ENCODE data around the gene ANKRD28.

ANKRD28 gene

DNA sequence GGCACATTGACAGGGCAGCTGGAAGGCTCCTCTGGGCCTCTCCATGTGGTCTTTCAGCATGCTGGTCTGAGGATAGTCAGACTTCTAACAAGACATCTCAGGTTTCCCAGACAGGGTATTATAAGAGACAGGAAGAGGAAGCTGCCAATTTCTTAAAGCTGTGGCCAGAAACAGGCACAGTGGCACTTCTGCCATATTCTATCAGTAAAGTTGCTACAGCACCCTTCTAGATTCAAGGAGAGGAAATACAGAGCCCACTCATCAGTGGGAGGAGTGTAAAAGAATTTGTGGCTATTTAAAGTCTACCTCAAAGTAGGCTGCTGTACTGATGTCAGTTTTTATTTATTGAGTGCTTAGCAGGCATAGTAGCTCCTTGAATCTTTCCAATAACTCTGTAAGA, 140.8 kb downstream of the ANKRD28 start:
- Mint-ChIP-seq H3K9me3 (peaks cover 14% of the 10 kb centered on the region), H3K36me3 (peaks cover 6% of the 10 kb centered on the region), H3K27ac (no peak overlapping the region), H3K4me3 (no peak overlapping the region), H3K4me1 (no peaks in the 10 kb centered on the region)
- DNase-seq (ENCODE audit: low spot score in 2 of 2) (no peak), ATAC-seq (no peak)

DNA sequence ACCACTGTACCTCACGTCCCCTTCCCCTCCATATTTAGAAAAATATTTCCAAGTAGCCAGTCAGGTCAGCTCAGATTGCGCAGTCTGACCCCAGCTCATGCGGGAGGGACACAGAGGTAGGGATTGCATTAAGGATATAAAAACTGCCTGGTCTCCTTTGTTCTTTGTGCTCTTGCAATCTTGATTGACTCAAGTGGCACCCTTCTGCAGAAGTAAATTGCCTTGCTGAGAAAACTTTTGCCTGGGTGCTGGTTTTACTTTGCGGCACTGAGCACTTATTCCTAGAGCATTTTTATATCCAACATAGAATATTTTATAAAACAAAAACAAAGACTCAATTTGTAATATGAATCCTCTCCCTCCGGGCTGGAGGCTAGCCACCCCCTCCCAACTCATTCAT, 141.4 kb downstream of the ANKRD28 start:
- no peak overlapping the region for H3K27ac Mint-ChIP-seq
- H3K4me1 Mint-ChIP-seq, result peaks cover 3% of the 10 kb centered on the region
- no peak for ATAC-seq
- H3K4me3 Mint-ChIP-seq, result no peak overlapping the region
- H3K9me3 Mint-ChIP-seq, result peaks cover 14% of the 10 kb centered on the region
- H3K36me3 Mint-ChIP-seq, result peaks cover 6% of the 10 kb centered on the region
- no peak for DNase-seq (ENCODE audit: low spot score in 2 of 2)

GRCh38 chr3:15654891-15655290, 142.9 kb downstream of the ANKRD28 start:
- ATAC-seq (no peak), DNase-seq (ENCODE audit: low spot score in 2 of 2) (no peak)
- H3K4me3 Mint-ChIP-seq, result no peak overlapping the region
- H3K36me3 Mint-ChIP-seq, result peaks cover 6% of the 10 kb centered on the region
- H3K4me1 Mint-ChIP-seq, result peaks cover 13% of the 10 kb centered on the region
- H3K27ac Mint-ChIP-seq, result no peak overlapping the region
- peaks cover 14% of the 10 kb centered on the region for H3K9me3 Mint-ChIP-seq

DNA sequence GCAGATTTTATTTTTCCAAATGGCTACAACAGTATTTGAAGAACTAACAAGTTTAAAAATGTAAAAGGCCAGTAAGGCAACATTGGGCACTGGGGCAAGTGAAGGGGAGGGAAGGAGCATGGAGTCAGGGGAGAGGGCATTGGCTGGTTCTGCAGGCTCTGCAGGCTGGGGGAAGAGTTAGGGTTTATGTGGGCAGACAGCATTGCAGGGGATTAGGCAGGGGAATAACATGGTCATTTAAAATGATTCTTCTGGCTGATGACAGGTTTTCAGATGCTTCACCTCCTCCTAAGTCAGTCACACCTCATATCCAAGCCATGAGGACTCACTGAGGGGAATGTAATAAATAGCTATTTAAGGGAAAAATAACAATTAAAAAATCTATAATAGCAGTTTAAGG, 143.7 kb downstream of the ANKRD28 start:
- Mint-ChIP-seq H3K9me3 (peaks cover 14% of the 10 kb centered on the region), H3K4me3 (no peak overlapping the region), H3K36me3 (peaks cover 6% of the 10 kb centered on the region), H3K27ac (no peak overlapping the region), H3K4me1 (peaks cover 20% of the 10 kb centered on the region)
- ATAC-seq (no peak), DNase-seq (ENCODE audit: low spot score in 2 of 2) (no peak)

- no peak overlapping the region for H3K4me3 Mint-ChIP-seq
- H3K9me3 Mint-ChIP-seq, result peaks cover 12% of the 10 kb centered on the region
- ATAC-seq (no peak), DNase-seq (ENCODE audit: low spot score in 2 of 2) (no peak)
- H3K4me1 Mint-ChIP-seq, result peaks cover 28% of the 10 kb centered on the region
- peaks cover 6% of the 10 kb centered on the region for H3K36me3 Mint-ChIP-seq
- H3K27ac Mint-ChIP-seq, result no peak overlapping the region
These were observed 144.5 kb downstream of the ANKRD28 start for GRCh38 chr3:15653321-15653720.

DNA sequence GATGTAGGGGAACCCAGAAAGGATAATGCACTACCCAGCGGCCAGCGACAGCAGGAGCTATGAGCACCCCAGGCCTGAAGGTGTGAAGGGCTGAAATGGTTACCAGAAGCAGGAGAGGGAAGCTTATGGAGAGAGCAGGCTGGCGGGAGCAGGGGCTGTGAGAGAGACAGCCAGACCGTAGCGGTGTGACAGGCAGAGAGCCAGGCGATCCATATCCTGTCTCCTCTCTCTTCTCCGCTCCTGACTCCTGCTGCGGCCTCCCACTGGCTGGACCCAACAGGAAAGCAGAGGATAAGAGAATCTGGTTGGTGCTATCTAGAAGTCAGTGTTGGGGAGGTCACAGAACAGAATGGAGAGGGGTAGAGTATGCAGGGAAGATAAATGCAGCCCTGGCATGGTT, 146.4 kb downstream of the ANKRD28 start:
- ATAC-seq, result no peak
- no peak for DNase-seq (ENCODE audit: low spot score in 2 of 2)
- H3K4me1 Mint-ChIP-seq, result peaks cover 47% of the 10 kb centered on the region
- H3K36me3 Mint-ChIP-seq, result peaks cover 17% of the 10 kb centered on the region
- H3K27ac Mint-ChIP-seq, result no peak overlapping the region
- peaks cover 5% of the 10 kb centered on the region for H3K9me3 Mint-ChIP-seq
- H3K4me3 Mint-ChIP-seq, result no peak overlapping the region

- Mint-ChIP-seq H3K4me1 (peaks cover 61% of the 10 kb centered on the region), H3K4me3 (no peak overlapping the region), H3K9me3 (no peaks in the 10 kb centered on the region), H3K36me3 (peaks cover 11% of the 10 kb centered on the region), H3K27ac (no peak overlapping the region)
- no peak for ATAC-seq
- DNase-seq (ENCODE audit: low spot score in 2 of 2), result no peak
These were observed 147.9 kb downstream of the ANKRD28 start for GRCh38 chr3:15649858-15650257.

GRCh38 chr3:15649341-15649740, 148.4 kb downstream of the ANKRD28 start:
- H3K4me1 Mint-ChIP-seq, result peaks cover 61% of the 10 kb centered on the region
- peaks cover 11% of the 10 kb centered on the region for H3K36me3 Mint-ChIP-seq
- no peak for DNase-seq (ENCODE audit: low spot score in 2 of 2)
- no peak for ATAC-seq
- H3K4me3 Mint-ChIP-seq, result no peak overlapping the region
- no peak overlapping the region for H3K27ac Mint-ChIP-seq
- H3K9me3 Mint-ChIP-seq, result no peaks in the 10 kb centered on the region

DNA sequence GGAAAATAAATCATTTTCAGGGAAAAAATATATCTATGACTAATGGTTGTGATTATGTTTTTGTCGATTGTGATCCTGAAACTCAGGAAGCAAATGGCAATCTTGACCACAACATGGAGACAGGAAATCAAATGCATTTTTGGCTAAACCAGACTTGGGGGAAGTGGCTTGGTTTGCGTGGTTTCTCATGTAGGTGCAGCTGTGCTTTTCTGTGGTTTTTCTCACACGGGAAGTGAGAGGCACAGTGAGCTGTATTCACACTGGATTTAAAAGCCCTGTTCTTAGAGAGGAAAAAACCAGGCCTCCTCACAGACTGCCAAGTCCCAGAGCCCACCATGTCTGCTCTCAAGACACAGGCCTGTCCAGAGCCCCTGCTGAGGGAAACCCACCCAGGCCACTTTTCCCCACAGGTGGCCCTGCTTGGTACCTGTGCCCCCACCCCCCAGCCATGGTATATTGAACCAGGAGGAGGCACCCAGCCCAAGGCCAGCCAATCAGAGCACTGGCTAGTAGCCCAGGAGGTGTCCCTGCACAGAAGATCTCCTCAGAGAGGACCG, 150.1 kb downstream of the ANKRD28 start:
- Mint-ChIP-seq H3K27ac (peak overlapping the region; percentile 85), H3K4me3 (peak overlapping the region; percentile 63), H3K36me3 (peaks cover 19% of the 10 kb centered on the region), H3K4me1 (peaks cover 61% of the 10 kb centered on the region), H3K9me3 (no peaks in the 10 kb centered on the region)
- ATAC-seq, result peak; percentile 88
- peak in 1 of 2 donors; percentile 80 for DNase-seq (ENCODE audit: low spot score in 2 of 2)

GRCh38 chr3:15646851-15647511, 150.8 kb downstream of the ANKRD28 start:
- Mint-ChIP-seq H3K4me3 (peak overlapping the region; percentile 63), H3K9me3 (no peaks in the 10 kb centered on the region), H3K4me1 (peaks cover 61% of the 10 kb centered on the region), H3K27ac (peak overlapping the region; percentile 85), H3K36me3 (peaks cover 19% of the 10 kb centered on the region)
- DNase-seq (ENCODE audit: low spot score in 2 of 2), result no peak
- peak; percentile 68 for ATAC-seq

DNA sequence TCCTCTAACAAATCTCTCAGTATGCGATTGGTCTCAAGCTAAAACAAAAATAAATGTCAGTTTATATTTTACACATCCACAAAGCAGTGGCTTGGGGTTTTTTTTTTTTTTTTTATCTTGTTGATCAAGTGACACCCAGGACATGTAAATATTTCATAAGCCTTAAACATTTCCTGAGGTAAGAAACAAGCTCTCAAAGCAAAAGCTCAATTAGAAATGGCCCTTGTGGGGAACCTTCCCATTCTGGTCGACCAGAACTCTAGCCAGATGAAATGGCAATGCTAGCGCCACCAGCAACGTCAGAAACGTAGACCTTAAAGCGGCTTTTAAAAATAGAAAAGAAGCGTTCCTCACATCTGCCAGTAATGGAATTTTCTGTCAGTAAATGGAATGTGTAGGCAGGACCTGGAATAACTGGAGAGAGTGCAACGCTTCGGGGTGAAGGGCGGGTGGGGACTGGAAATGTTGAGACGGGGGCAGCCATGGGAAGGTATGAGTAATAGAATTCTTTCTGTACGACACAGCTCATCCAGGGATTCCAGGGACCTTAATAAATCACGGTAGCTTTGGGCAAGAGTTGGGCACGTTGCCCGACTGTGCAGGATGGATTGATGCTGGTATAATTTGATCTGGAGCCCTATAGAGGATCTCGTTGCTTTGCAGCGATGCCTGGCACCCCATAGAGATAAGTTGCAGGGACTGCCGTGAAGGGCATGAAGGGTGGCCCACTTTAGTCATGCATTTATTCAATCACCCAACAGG, 151.9 kb downstream of the ANKRD28 start:
- H3K4me3 Mint-ChIP-seq, result no peak overlapping the region
- peaks cover 54% of the 10 kb centered on the region for H3K4me1 Mint-ChIP-seq
- no peak for ATAC-seq
- no peaks in the 10 kb centered on the region for H3K9me3 Mint-ChIP-seq
- no peak overlapping the region for H3K27ac Mint-ChIP-seq
- no peak for DNase-seq (ENCODE audit: low spot score in 2 of 2)
- H3K36me3 Mint-ChIP-seq, result peaks cover 19% of the 10 kb centered on the region

GRCh38 chr3:15645246-15645645, 152.5 kb downstream of the ANKRD28 start:
- Mint-ChIP-seq H3K27ac (no peak overlapping the region), H3K36me3 (peaks cover 19% of the 10 kb centered on the region), H3K4me1 (peaks cover 49% of the 10 kb centered on the region), H3K9me3 (no peaks in the 10 kb centered on the region), H3K4me3 (no peak overlapping the region)
- ATAC-seq (no peak), DNase-seq (ENCODE audit: low spot score in 2 of 2) (no peak)

- Mint-ChIP-seq H3K4me1 (peaks cover 50% of the 10 kb centered on the region), H3K4me3 (peak overlapping the region; percentile 80), H3K27ac (no peak overlapping the region), H3K36me3 (peaks cover 16% of the 10 kb centered on the region), H3K9me3 (no peaks in the 10 kb centered on the region)
- peak; percentile 50 for ATAC-seq
- no peak for DNase-seq (ENCODE audit: low spot score in 2 of 2)
These were observed 158.9 kb downstream of the ANKRD28 start for GRCh38 chr3:15638891-15639262.

- Mint-ChIP-seq H3K9me3 (no peaks in the 10 kb centered on the region), H3K4me1 (peaks cover 55% of the 10 kb centered on the region), H3K36me3 (peaks cover 11% of the 10 kb centered on the region), H3K4me3 (peak overlapping the region; percentile 80), H3K27ac (peak overlapping the region; percentile 99)
- DNase-seq (ENCODE audit: low spot score in 2 of 2) (no peak), ATAC-seq (peak; percentile 48)
These were observed 159.4 kb downstream of the ANKRD28 start for GRCh38 chr3:15638193-15638890.

- Mint-ChIP-seq H3K4me1 (peaks cover 57% of the 10 kb centered on the region), H3K36me3 (peaks cover 8% of the 10 kb centered on the region), H3K4me3 (peak overlapping the region; percentile 80), H3K27ac (peak overlapping the region; percentile 99), H3K9me3 (no peaks in the 10 kb centered on the region)
- peak; percentile 57 for ATAC-seq
- DNase-seq (ENCODE audit: low spot score in 2 of 2), result no peak
These were observed 160.4 kb downstream of the ANKRD28 start for GRCh38 chr3:15637131-15637951.

All from stimulated activated effector memory CD8-positive, alpha-beta T cell treated with anti-CD3 and anti-CD28 coated beads, Interleukin-12 subunit alpha, Interleukin-12 subunit beta, amount 100 ng/mL, for 72 hours (primary cell).